Measurements from ENCODE around the gene HBEGF. TPM values are rescaled to one million over a fixed set of nuclear protein-coding genes. Genes with fewer than 3 reads are reported as not detected.

HBEGF gene
- polyA plus RNA-seq, 3 donors, result 25.2 to 548 (median 31.6) TPM

DNA sequence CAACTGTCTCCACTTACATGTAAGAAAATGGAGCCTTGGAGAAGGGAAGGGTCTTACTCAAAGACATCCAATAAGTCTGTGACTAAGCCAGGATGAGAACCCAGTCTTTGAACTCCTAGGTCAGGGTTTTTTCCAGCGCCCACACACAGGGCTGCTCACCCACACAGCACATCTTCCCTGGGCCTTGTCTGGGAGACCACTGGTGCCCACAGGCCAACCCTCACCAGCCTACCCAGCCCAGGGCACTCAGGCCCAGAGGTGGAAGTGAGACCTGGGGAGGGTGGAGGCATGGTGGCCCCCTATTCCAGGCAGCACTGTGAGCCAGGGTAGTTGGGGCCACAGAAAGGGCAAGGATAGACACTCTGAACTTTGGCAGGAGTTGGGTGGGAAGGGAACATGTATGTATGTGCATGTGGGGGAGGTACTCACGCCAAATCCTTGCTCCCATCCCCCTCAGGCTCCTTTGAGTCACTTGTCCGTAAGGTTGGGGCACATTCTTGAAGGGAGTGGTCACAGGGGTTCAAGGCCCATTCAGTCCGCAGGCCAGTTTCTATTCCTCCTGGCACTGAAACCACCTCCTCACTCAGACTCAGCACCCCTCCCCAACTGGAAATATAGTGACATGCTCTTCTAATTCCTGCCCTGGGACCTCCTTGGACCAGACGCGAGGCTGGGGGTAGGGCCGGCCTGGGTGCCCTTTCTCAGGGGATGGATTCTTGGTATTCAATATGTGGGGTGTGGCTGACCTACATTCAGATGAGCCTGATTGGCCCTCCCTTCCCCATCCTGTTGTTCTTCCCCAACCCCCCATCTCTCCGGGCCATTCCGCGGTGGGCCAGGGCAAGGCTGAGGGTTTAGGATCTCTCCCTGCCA lies 10.7 kb upstream of the HBEGF start:
- H3K4me1 ChIP-seq (ENCODE audit: control insufficient read depth in 1 of 2, insufficient read depth in 2 of 2, low read length in 2 of 2), result peaks cover 31 to 36% of the 10 kb centered on the region in 2 donors
- intact Hi-C loops (cut with micrococcal nuclease), result loop anchor here (1.0 to 10.0 kb wide), 2 partner anchors 113 to 192 kb away; no protein-coding TSS in a partner anchor
- no peaks in the 10 kb centered on the region for H3K36me3 Mint-ChIP-seq
- peak overlapping the region in 1 of 3 experiments; percentile 34 for H3K4me3 ChIP-seq (replicated peaks in 1 of 3; ENCODE audit: low read depth in 2 of 3, low read length in 3 of 3)
- TF ChIP-seq, protein P1, sequence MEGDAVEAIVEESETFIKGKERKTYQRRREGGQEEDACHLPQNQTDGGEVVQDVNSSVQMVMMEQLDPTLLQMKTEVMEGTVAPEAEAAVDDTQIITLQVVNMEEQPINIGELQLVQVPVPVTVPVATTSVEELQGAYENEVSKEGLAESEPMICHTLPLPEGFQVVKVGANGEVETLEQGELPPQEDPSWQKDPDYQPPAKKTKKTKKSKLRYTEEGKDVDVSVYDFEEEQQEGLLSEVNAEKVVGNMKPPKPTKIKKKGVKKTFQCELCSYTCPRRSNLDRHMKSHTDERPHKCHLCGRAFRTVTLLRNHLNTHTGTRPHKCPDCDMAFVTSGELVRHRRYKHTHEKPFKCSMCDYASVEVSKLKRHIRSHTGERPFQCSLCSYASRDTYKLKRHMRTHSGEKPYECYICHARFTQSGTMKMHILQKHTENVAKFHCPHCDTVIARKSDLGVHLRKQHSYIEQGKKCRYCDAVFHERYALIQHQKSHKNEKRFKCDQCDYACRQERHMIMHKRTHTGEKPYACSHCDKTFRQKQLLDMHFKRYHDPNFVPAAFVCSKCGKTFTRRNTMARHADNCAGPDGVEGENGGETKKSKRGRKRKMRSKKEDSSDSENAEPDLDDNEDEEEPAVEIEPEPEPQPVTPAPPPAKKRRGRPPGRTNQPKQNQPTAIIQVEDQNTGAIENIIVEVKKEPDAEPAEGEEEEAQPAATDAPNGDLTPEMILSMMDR (IDR thresholded peaks at IDR 0.05), result no peak
- no peaks in the 10 kb centered on the region for H3K27me3 ChIP-seq (ENCODE audit: control insufficient read depth in 2 of 2, insufficient read depth in 2 of 2, low read length in 2 of 2)
- DNase-seq, result peak; percentile 40 to 52 (median 49)
- no peaks in the 10 kb centered on the region for H4K20me1 ChIP-seq (ENCODE audit: insufficient read depth, low read length)
- H3K4me2 ChIP-seq (replicated peaks; ENCODE audit: extremely low read depth, low read length, poor library complexity, severe bottlenecking), result peak overlapping the region; percentile 46
- H3K27me3 Mint-ChIP-seq (ENCODE audit: low read depth in 3 of 3), result peaks cover 2 to 6% (median 5%) of the 10 kb centered on the region in 3 donors
- H3K27ac ChIP-seq (ENCODE audit: low read depth in 1 of 2, low read length in 2 of 2), result no peak overlapping the region
- no peaks in the 10 kb centered on the region for H3K9me3 ChIP-seq (replicated peaks in 1 of 2; ENCODE audit: control insufficient read depth in 1 of 2, insufficient read depth in 1 of 2, low read length in 2 of 2)
- peak overlapping the region; percentile 36 to 91 (median 76) for H3K27ac Mint-ChIP-seq
- H3K4me3 Mint-ChIP-seq, result peak overlapping the region; percentile 62 to 82
- peaks cover 31% of the 10 kb centered on the region for H3K4me1 Mint-ChIP-seq
- H3K36me3 ChIP-seq (replicated peaks in 1 of 2; ENCODE audit: control insufficient read depth in 1 of 2, insufficient read depth in 2 of 2, low read length in 2 of 2), result no peaks in the 10 kb centered on the region
- H3K79me2 ChIP-seq (ENCODE audit: insufficient read depth, low read length), result no peaks in the 10 kb centered on the region
- peak overlapping the region; percentile 52 for H2AFZ ChIP-seq (ENCODE audit: insufficient read depth, low read depth, low read length, poor library complexity, severe bottlenecking)
- H3K9me3 Mint-ChIP-seq, result peaks cover 0 to 1% (median 0%) of the 10 kb centered on the region in 7 donors
- WGBS (ENCODE audit: insufficient coverage), result 11% methylated on average over 3 of the region's 10 CpGs
- H3K9ac ChIP-seq (ENCODE audit: insufficient read depth, low read length, poor library complexity, severe bottlenecking), result no peak overlapping the region

DNA sequence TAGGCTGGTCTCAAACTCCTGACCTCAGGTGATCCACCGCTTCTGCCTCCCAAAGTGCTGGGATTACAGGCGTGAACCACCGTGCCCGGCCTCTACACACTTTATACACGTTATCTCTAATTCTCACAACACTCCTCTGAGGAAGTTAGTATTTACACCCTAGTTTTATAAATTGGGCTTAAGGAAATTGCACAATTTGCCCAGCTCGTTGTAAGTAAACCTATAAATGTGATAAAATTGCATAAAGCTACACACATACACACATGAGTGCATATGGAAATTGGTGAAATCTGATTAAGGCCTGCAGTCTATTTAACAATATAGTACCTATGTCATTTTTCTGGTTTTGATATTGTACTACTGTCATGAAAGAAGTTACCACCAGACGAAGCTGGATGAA lies 9.1 kb upstream of the HBEGF start:
- no peaks in the 10 kb centered on the region for H3K36me3 Mint-ChIP-seq
- Histone ChIP-seq H3K36me3 (replicated peaks in 1 of 2; ENCODE audit: control insufficient read depth in 1 of 2, insufficient read depth in 2 of 2, low read length in 2 of 2) (no peaks in the 10 kb centered on the region), H3K9ac (ENCODE audit: insufficient read depth, low read length, poor library complexity, severe bottlenecking) (no peak overlapping the region), H2AFZ (ENCODE audit: insufficient read depth, low read depth, low read length, poor library complexity, severe bottlenecking) (no peak overlapping the region), H3K27me3 (ENCODE audit: control insufficient read depth in 2 of 2, insufficient read depth in 2 of 2, low read length in 2 of 2) (no peaks in the 10 kb centered on the region), H3K4me1 (ENCODE audit: control insufficient read depth in 1 of 2, insufficient read depth in 2 of 2, low read length in 2 of 2) (peaks cover 34 to 40% of the 10 kb centered on the region in 2 donors), H3K27ac (ENCODE audit: low read depth in 1 of 2, low read length in 2 of 2) (no peak overlapping the region), H3K9me3 (replicated peaks in 1 of 2; ENCODE audit: control insufficient read depth in 1 of 2, insufficient read depth in 1 of 2, low read length in 2 of 2) (no peaks in the 10 kb centered on the region), H3K4me3 (replicated peaks in 1 of 3; ENCODE audit: low read depth in 2 of 3, low read length in 3 of 3) (no peak overlapping the region), H3K4me2 (replicated peaks; ENCODE audit: extremely low read depth, low read length, poor library complexity, severe bottlenecking) (peak overlapping the region; percentile 28), H3K79me2 (ENCODE audit: insufficient read depth, low read length) (no peaks in the 10 kb centered on the region), H4K20me1 (ENCODE audit: insufficient read depth, low read length) (no peaks in the 10 kb centered on the region)
- peaks cover 2 to 9% (median 4%) of the 10 kb centered on the region in 3 donors for H3K27me3 Mint-ChIP-seq (ENCODE audit: low read depth in 3 of 3)
- H3K4me1 Mint-ChIP-seq, result peaks cover 38% of the 10 kb centered on the region
- peaks cover 0 to 1% (median 0%) of the 10 kb centered on the region in 7 donors for H3K9me3 Mint-ChIP-seq
- TF ChIP-seq, protein P1 (IDR thresholded peaks at IDR 0.05), result no peak
- intact Hi-C loops (cut with micrococcal nuclease), result loop anchor here in 1 of 2 donors (10.0 kb wide), 1 partner anchor 191 kb away; no protein-coding TSS in a partner anchor
- H3K27ac Mint-ChIP-seq, result peak overlapping the region in 4 of 7 donors; percentile 25 to 69 (median 53)
- WGBS (ENCODE audit: insufficient coverage), result no CpG with 5 or more reads among the region's 7 CpGs
- no peak overlapping the region for H3K4me3 Mint-ChIP-seq
- DNase-seq, result peak in 2 of 3 donors; percentile 22 to 55
